ENCODE results near the gene SMDT1. TPM values are rescaled to one million over a fixed set of nuclear protein-coding genes. Genes with fewer than 3 reads are reported as not detected.

The SMDT1 gene
- total RNA-seq, 4 donors from 2014 or later = 9.3 to 12.7 (median 11.7) TPM

- no peak for TF ChIP-seq CTCF (IDR thresholded peaks at IDR 0.05; ENCODE audit: low read depth)
These were observed 26.7 kb upstream of the SMDT1 start for GRCh38 chr22:42052765-42053164.

GRCh38 chr22:42056757-42057511 lies 22.6 kb upstream of the SMDT1 start:
- TF ChIP-seq CTCF (IDR thresholded peaks at IDR 0.05; ENCODE audit: low read depth) = no peak

- no peak for TF ChIP-seq CTCF (IDR thresholded peaks at IDR 0.05; ENCODE audit: low read depth)
These were observed 19.0 kb upstream of the SMDT1 start for GRCh38 chr22:42060489-42060888.

DNA sequence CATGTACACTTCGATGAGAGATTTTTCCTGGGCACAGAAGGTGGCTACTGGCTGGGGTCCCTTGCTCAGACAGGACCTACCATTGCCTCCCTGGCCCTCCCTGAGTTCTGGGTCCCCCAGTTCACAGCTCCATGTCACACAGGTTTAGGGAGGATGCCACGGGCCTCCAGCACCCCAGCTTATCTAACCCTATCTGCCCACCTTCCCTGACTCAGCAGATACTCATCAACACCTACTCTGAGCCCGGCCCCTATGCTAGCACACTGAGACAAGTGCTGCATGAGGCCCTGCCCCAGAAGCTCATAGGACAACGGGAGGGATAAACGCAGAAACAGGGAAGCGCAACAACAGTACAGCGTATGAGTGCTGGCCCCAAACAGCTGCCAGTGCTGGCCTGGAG lies 18.5 kb upstream of the SMDT1 start:
- no peak for TF ChIP-seq CTCF (IDR thresholded peaks at IDR 0.05; ENCODE audit: low read depth)

DNA sequence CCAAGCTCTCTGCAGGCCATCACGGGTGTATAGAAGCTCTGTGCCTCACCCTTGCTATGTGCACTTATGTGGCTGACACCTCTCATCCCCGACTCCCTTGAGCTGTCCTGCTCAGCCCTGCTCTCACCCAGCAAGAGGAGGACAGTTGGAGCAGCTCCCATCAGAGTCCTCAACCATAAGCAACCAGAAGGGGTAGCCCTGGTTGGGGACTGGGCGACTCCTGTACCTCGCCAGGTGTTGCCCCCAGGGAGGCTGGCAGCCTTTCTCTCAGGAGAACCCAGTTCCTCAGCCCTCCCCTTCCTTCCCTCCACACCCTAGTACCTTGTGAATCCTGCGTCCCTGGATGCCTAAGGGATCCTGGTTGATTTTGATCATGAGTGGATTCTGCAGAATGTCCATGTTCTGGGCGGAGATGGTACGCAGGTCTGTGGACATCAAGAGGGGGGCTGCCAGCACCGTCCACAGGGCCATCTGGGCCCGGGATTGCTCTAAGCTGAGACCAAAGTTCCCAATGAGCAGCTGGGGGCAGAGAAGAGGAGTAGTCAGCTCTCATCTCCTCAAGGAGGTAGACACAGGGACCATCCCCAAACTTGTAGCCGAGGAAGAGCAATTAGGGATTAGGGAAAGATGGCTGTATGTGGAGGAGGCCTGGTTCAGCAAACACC lies 16.9 kb upstream of the SMDT1 start:
- no peak for TF ChIP-seq CTCF (IDR thresholded peaks at IDR 0.05; ENCODE audit: low read depth)

GRCh38 chr22:42064629-42065028 lies 14.9 kb upstream of the SMDT1 start:
- no peak for TF ChIP-seq CTCF (IDR thresholded peaks at IDR 0.05; ENCODE audit: low read depth)

DNA sequence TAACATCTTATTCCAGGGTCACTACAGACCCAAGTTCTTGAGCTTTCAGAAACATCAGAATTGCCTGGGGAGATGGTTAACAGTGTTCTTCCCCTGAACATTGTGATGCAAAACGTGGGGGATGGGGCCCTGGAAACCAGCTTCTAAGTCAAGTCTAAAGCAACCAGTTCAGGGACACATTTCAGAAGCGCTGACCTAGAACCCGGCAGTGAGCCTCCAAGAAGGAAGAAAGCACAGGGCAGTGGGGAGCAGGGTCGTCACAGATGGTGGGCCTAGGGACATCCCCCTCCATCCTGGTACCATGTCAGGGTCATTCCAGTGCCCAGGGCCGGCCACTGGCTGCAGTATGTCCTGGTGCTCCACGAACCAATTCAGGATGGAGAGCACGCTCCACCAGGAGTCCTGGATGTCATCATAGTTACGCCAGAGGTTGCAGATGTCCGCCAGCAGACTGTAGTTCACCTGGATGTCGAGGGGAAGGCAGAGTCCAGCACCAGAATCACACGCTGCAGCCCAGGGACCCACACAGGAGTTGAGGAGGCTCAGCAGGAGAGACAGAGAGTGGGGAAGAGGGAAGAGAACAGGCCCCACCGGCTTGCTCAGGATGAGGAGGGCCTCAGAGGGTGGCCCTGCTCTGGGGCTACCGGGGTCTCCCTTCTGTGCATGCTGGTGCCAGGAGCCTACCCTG lies 13.9 kb upstream of the SMDT1 start:
- no peak for TF ChIP-seq CTCF (IDR thresholded peaks at IDR 0.05; ENCODE audit: low read depth)
